Frontal cortex (tissue), 4 donors: ENCODE results near the gene CIART. TPM values are rescaled to one million over a fixed set of nuclear protein-coding genes. Genes with fewer than 3 reads are reported as not detected.
"Not testable (repeated sequence)": the region's sequence is repeated elsewhere in the genome, so short reads cannot be mapped to it uniquely, and the experiment has no call there.

Experiments used
- DNase-seq, 2 donors: peaks; one replicate each; pipeline ENCODE4 v3.0.0; 2012; ENCODE audit warnings: low spot score in 2 of 2
- FAIRE-seq: peaks from 2 replicates; lab custom pipeline; 2012; peaks lifted over from hg19 to GRCh38; lab: Jason Lieb, UNC
- total RNA-seq: library from RNA; depleted of rRNA; stranded (reverse); fragments of >200 nt; gene quantifications from one replicate; pipeline ENCODE4 v1.2.3, GENCODE V29; 2014
- donor health status: control.
- donor health status: control.
- donor health status: control.

Gene CIART, protein sequence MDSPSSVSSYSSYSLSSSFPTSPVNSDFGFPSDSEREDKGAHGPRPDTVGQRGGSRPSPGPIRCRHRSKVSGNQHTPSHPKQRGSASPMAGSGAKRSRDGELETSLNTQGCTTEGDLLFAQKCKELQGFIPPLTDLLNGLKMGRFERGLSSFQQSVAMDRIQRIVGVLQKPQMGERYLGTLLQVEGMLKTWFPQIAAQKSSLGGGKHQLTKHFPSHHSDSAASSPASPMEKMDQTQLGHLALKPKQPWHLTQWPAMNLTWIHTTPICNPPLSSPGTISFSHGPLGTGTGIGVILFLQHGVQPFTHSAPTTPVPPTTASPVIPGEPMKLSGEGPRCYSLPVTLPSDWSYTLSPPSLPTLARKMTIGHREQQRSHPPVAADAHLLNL
- total RNA-seq, result 2.0 TPM

DNA sequence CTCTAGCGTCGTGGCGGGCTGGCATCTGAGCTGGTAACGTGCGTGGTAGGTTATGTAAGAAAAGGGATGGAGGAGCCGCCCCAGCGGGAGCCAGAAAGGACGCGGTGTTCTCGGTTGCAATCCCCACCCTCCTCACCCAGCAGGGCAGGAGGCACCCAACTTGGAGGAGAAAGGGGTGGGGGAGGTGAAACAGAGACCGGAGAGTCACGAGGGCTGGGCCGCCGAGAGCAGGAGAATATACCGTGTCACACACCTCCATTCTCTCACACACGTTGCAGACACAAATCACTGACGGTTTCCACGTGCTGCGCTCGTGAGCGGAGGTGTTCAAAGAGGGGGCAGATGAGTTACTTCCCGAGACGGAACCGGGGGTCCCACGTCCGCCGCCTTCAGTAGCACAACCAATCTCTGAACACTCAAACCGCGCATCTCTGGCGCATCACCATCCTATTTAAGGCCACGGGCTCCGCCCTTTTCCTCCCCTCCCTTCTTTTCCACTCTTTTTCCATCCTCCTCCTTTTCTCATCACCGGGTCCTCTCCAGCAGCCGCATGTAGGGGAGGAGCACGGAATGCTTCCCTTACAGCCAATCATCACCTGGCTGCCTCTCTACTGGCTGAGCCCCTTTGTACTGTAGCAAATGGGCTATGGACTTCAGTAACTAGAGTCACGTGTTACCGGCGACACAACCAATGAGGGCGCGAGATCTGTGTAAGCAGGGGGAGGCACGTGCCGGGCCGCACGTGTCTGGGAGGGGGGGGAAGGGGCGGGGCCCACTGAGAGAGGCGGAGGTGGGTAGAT lies at the start of gene CIART:
CIART (plus strand) TSS at position 797 of the 800 bp plus-strand sequence. CDS start 714 bp downstream, outside the sequence.
- FAIRE-seq, result peak; percentile 10
- DNase-seq, result peak; percentile 64 to 84

DNA sequence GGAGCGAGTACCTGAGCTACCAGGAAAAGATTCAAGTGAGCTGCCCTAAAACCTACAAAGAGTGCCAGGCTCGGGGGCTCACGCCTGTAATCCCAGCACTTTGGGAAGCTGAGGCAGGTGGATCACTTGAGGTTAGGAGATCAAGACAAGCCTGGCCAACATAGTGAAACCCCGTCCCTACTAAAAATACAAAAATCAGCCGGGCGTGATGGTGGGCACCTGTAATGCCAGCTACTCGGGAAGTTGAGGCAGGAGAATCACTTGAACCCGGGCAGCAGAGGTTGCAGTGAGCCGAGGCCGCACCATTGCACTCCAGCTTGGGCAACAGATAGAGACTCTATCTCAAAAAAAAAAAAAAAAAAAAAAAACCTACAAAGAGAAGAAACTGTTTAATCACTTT lies 49.4 kb upstream of the CIART start:
- not testable (repeated sequence) for FAIRE-seq, DNase-seq

DNA sequence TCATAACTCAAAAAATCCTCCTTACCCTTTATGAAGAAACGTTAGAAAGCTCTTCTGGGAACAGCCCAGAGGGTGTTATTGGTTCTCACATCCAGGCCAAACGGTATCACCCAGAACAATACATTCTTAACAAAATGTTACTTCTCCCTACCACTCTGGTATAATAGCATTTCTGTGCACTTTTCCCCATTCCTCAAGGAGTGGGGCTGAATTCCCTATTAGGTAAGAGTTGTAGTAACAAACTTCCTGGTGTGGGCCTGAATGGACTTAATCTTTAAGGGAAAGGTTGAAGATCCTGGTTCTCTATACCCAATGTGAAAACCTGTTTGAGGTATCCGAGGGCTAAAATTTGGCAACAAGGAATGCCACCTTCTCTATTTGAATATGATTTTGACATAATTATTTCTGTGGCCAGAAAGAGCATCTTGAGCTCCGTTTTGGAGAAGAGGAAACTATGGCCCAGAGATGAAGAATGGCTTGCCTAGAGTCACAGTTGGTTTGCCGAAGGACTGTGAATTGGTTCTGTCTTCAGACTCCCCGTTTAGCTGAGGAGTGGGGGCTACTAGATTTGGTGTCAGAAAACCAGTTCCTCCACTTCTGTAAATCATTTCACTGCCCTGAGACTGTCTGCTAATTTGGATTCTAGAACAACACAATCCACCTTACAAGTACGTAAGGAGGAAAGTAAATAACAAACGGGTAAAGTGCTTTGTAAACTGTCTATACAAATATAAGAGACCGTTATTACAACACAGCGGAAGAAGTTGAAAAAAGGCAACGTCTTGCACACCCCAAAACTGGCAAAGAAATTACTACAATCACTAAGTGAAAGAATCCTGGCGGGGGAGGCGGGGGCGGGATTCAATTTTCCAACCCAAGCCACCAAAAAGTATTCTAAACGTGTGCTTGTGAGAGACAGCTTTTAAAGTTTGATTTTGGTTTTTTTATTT lies 48.7 kb upstream of the CIART start:
- FAIRE-seq, result no peak
- peak in 1 of 2 donors; percentile 31 for DNase-seq

DNA sequence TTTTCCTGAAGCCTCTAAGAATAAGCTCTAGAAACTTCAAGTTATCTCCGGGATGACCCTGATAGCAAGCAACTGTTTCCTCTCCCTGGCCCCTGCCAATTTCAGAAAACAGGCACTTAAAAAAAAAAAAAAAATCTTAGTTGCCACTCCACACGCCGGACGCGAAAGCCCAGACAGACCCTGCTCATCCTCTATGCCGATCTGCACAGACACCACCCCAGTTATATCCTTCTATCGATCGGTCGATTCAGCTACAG lies 48.1 kb upstream of the CIART start:
- FAIRE-seq, result no peak
- DNase-seq, result no peak

DNA sequence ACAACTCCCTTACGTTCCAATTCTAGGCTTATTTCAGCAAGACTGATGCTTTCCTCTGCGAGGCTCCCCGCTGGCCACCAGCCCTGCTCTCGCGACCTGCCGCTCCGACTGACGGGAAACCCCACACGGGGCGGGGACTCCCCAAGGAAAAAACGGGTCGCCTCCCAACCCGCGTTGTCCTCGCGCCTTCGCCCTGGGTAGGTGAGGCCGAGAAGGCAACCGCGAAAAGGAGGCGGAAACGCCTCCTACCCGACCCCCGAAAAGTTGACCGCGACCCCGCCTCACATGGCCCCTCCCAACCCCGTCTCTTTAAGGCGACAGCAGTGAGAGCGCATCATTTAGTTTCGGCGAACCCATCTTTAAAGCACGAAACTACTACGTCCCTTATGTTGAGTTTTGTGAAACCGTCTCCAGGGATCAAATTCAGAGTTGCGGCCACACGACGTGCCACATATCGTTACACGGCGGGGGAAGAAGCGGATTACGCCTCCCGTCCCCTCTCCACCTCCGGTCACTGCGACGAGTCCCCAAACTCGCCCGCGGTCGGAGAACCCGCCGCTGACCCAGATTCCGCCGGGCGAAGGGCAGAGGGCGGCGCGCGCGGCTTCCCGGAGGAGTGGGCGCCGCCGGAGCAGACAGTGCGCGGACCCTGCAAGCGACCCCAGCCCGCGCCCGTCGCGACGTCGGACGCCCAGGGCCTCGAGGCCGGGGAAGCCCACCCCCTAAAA lies 47.6 kb upstream of the CIART start:
- no peak for FAIRE-seq

DNA sequence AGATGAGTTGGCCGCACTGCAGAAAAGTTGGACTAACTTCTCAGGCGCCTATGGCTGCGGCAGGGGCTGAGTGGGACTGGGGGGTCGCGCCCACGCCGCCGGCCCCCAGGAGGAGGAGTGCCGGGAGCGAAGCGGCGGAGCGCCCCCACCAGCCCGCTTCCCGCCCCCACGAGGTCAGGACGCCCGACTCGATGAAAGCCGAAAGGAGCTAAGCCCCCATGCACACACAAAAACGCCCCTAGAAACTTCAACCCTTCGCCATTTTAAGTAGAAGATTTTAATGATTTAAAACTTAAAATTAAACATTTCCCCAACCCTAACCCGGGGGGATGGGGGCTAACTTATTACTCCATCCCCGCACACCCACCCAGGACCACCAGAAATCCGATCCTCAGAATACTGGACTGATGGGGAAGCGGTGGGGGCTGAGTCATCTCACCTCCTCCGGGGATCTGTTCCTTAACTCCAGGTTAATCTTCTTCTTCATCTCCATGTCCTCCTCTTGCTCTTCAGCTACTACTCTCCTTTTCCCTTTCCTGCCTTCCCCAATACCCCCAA lies 47.0 kb upstream of the CIART start:
- FAIRE-seq, result no peak

More for the DNA sequence above, 47.6 kb upstream of the CIART start:
- peak; percentile 64 to 67 for DNase-seq

DNA sequence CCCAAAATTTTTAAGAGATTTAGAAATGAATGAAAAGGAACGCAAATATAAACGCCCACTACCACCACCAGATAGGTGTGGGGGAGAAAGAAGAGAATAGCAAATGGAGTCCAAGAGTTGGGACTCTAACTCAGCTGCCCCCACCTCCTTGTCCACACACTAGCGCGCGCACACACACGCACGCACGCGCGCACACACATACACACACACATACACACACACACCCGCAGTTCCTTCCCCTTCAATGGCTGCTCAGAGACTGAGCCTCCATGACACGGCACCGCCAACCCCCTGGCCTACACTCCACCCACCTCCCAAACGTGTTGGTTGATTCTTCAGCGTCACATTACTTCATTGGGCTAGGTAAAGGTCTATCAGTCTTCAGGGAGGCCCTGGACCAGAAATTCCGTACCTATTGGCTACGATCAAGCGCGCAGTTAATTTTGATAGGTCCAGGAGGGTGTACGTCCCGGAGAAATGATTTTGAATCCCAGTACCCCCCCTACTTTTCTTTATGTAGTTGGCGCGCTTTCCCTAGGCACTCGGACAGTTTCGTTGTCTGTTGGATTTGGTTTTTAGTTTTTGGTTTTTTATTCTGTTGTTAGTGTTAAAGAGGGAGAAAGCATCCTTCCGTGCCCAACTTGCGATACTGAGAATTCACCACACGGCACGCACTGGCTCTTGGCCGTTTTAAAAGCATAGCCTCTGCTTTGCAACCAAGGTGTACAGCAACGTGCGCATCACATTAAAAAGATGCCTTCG lies 46.3 kb upstream of the CIART start, which contains the start of gene ANP32E:
ANP32E (minus strand) TSS at position 261 of the 762 bp plus-strand sequence. CDS start 326 bp downstream, outside the sequence.
- FAIRE-seq (peak; percentile 89), DNase-seq (peak; percentile 95 to 97)

More for the DNA sequence above, 47.0 kb upstream of the CIART start:
- DNase-seq, result peak; percentile 43 to 58

DNA sequence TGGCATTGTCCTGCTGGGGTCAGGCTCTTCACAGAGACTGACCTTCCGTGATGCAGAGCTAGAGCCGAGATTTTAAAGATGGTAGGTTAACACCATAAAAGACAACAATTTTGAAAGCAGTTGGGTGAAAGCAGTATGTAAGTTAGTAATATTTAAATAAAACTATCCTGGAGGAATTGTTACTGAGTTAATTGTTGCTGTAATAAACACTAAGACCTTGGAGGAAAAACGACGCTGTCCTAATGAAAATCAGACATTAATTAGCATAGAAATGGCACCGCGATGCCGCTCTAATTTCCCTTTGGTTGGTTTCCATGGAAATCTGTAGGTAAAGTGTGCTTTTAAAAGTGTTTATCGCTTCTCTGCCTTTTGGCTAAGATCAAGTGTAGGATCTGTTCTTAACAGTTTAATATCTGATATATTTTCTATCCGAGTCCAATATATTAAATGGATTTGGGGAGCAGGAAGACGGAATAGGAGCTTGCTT lies 45.7 kb upstream of the CIART start:
- DNase-seq (no peak), FAIRE-seq (no peak)

DNA sequence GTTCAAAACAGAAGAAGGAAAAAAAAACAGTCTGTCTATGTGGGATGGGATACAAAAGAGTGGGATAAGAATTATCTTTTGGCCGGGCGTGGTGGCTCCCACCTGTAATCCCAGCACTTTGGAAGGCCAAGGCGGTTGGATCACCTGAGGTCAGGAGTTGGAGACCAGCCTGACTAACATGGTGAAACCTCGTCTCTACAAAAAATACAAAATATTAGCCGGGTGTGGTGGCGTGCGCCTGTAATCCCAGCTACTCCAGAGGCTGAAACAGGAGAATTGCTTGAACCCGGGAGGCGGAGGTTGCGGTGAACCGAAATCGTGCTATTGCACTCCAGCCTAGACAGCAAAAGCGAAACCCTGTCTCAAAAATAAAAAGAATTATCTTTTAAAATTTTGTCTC lies 45.2 kb upstream of the CIART start:
- FAIRE-seq, DNase-seq: not testable (repeated sequence)

DNA sequence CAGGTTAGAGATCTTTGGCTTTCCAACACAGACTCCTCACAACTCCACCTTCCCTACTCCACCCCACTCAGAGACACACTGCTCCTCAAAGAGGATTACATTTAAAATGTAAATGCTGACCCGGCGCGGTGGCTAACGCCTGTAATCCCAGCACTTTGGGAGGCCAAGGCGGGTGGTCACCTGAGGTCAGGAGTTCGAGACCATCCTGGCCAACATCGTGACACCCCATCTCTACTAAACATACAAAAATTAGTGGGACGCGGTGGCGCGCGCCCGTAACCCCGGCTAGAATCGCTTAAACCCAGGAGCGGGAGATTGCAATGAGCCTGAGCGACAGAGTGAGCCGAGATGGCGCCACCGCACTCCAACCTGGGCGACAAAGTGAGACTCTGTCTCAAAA lies 44.6 kb upstream of the CIART start:
- no peak for FAIRE-seq
- DNase-seq, result no peak

DNA sequence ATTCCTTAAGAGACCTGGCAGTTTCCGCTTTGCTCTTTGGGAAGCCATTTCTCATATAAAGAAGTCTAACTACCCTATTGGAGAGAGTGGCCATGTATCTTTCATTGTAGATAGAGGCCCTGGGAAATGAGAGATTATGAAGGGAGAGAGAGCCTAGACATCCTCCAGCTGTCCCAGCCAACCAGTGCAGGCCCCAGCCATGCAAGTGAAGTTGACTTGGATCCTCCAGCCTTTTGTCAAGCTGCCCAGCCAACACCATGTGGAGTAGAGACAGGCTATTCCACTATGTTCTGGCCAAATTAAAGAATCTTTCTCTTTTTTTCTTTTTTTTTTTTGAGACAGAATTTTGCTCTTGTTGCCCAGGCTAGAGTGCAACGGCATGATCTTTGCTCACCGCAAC lies 39.4 kb upstream of the CIART start:
- no peak for FAIRE-seq

DNA sequence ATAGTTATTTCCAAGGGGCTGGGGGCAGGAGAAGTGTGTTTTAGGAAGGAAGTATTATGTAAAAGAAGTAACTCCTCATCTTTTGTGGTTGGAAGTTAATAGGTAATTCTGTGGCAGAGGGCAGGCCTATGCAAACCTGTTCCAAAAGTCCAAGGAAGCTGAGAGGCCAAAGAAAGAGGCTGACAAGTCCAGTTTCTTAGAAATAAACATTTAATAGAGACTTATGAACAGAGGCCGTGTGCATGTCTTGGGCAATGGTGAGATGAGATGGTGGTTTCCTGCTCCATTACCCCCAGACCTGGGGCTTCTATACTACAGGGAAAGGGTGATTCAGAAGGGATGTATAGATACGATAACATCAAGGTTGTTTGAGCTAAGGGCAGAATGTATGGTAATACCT lies 32.4 kb upstream of the CIART start:
- DNase-seq (no peak), FAIRE-seq (no peak)

More for the DNA sequence above, 39.4 kb upstream of the CIART start:
- no peak for DNase-seq

DNA sequence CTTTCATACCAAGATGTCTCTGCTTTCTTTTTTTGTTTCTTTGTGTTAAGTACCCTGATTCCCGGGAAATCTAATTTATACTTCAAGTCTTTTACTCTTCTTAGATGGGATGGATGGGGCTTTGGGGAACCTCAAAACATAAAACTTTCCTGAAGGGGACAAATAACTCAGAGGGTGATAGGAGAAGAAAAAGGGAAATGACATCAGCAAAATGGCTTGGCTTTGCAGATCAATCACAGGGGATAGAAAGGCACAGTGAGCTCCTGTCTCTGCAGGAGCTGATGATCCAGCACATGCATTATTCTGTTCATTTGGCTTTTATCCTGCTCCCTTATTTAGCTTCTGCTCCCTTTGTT lies 26.2 kb upstream of the CIART start:
- DNase-seq, result no peak
- no peak for FAIRE-seq

DNA sequence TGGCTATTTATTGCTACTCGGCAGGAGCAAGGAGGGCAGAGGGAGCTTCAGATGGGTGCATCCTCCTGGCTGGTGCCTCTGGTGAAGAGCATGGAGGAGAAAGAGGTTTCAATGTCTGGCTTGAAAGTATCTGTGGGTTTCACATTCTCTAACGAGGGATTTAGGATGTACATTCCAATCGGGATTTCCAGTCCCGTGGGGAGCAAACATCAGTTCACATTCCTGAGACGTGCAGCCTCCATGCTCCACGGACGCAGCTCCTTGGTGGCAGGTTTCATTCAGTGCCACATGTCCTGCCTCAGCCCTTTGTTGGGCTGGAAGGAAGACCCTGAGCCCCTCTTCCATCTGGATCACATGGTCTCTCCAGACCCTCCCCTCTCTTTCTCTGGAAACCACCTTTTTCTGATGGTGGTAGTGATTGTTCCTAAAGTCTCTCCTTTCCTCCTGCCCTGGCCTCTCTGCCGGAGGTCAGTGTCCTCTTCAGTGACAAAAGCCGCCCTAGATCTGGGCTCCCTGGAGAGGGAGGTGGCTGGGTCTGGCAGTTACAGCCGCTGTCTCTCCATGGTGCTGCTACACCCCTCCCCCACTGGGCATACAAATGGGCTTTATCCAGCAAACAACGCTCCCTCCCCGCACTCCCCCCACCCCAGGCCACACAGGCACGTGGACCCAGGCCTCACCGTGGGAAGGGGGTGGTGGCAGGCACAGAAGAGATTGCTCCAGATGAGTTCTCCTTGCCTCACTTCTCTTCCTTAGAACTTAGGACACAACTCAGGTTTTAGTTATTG lies 25.6 kb upstream of the CIART start:
- DNase-seq (peak; percentile 33 to 37), FAIRE-seq (no peak)

DNA sequence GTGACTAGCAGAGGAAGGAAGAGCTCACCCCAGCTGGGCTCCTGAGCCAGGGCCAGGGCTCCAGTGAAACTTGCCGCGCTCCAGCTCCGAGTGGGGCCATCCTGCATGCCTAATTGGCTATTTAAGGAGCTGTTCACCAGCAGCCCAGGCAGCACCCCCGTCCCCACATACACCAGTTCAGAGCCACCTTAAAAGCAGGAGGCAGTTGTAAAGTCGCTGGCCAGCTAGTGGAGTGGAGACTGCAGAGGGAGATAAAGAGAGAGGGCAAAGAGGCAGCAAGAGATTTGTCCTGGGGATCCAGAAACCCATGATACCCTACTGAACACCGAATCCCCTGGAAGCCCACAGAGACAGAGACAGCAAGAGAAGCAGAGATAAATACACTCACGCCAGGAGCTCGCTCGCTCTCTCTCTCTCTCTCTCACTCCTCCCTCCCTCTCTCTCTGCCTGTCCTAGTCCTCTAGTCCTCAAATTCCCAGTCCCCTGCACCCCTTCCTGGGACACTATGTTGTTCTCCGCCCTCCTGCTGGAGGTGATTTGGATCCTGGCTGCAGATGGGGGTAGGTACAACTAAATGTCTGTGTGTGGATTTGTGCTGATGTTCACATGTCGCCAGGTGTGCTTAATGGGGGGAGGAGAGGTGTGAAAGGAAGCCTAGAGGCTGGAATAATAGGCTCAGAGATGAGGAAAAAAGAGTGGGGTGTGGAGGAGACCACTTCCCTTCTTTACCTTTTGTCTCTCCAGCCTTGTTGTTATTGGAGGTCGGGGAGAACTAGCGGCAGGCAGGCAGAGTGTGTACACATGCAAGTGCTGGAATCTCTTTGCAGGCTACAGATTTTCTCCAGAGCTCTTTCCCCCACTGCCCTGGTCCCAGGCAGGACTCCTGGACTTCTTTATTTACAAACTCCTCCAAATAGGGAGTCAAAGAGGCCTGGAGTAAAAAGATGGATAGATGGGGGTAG lies 24.4 kb upstream of the CIART start, which contains the start of gene CA14:
CA14 (plus strand) TSS at position 151 of the 962 bp plus-strand sequence; CDS start at position 506, 355 bp downstream.
- DNase-seq (no peak), FAIRE-seq (no peak)

DNA sequence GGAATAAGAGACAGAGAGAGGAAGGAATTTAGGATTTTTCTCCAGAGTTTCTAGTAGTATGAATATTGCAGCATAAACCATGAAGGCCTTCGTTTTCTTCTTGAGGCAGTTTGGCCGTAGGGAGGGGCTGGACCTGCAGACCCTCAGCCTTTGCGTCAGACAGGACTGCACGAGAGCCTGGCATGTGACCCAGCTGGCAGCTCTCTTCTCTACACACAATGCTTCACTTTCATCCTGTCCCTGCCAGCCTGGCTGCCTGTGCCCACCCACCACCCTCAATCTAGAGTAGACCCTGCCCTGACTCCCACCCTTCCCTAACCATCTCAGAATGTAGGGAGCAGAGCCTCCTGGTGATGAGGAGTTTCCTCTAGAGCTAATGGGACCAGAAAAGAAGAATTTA lies 23.1 kb upstream of the CIART start:
- FAIRE-seq (no peak), DNase-seq (no peak)
